ENCODE measurements around the gene CDYL.

Gene CDYL

DNA sequence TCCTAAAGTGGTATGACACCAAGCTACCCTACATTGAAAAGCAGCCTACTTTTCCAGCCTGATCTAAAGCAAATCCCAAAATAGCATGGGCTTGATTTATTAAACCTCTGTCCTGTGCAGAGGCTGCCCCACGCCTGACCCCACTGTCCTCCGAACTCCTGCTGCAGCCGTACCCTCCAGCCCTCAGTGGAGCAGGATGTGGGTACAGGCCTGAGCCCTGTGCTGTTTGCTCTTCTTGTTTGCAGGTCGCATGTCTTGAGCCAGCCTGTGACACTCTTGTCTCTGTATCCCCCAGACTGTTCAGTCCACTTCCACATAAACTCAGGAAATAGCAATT, 166.4 kb downstream of the CDYL start:
- no peaks in the 10 kb centered on the region for H3K4me1 ChIP-seq (ENCODE audit: insufficient read depth, low read length, severe bottlenecking)
- no peak overlapping the region for H3K4me2 ChIP-seq (ENCODE audit: low read length)
- TF ChIP-seq, protein P1, sequence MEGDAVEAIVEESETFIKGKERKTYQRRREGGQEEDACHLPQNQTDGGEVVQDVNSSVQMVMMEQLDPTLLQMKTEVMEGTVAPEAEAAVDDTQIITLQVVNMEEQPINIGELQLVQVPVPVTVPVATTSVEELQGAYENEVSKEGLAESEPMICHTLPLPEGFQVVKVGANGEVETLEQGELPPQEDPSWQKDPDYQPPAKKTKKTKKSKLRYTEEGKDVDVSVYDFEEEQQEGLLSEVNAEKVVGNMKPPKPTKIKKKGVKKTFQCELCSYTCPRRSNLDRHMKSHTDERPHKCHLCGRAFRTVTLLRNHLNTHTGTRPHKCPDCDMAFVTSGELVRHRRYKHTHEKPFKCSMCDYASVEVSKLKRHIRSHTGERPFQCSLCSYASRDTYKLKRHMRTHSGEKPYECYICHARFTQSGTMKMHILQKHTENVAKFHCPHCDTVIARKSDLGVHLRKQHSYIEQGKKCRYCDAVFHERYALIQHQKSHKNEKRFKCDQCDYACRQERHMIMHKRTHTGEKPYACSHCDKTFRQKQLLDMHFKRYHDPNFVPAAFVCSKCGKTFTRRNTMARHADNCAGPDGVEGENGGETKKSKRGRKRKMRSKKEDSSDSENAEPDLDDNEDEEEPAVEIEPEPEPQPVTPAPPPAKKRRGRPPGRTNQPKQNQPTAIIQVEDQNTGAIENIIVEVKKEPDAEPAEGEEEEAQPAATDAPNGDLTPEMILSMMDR (IDR thresholded peaks at IDR 0.05; ENCODE audit: low read length): no peak
- no peak for TF ChIP-seq EZH2 (IDR thresholded peaks at IDR 0.05; ENCODE audit: borderline replicate concordance, low read length)
- H3K36me3 ChIP-seq (ENCODE audit: insufficient read depth, low read length): no peaks in the 10 kb centered on the region
- H3F3A ChIP-seq (ENCODE audit: insufficient read depth, low read length): no peaks in the 10 kb centered on the region
- no peak overlapping the region for H3K27ac ChIP-seq (ENCODE audit: low read depth, low read length, poor library complexity, severe bottlenecking)
- H3K27me3 ChIP-seq (ENCODE audit: insufficient read depth, low read length): no peaks in the 10 kb centered on the region
- H3K9me3 ChIP-seq (ENCODE audit: low read length): no peaks in the 10 kb centered on the region
- no peaks in the 10 kb centered on the region for H3K79me2 ChIP-seq (ENCODE audit: insufficient read depth, low read length)
- H2AFZ ChIP-seq (ENCODE audit: low read length): no peak overlapping the region
- H3K9me2 ChIP-seq (ENCODE audit: low read depth, low read length): no peaks in the 10 kb centered on the region
- no peak overlapping the region for H3K9ac ChIP-seq (ENCODE audit: low read length)
- no peak overlapping the region for H3K4me3 ChIP-seq (ENCODE audit: low read depth, low read length, poor library complexity, severe bottlenecking)
- H4K20me1 ChIP-seq (ENCODE audit: insufficient read depth, low read length): no peaks in the 10 kb centered on the region

GRCh38 chr6:4943716-4944115, 167.5 kb downstream of the CDYL start:
- Histone ChIP-seq H3K79me2 (ENCODE audit: insufficient read depth, low read length) (no peaks in the 10 kb centered on the region), H3K36me3 (ENCODE audit: insufficient read depth, low read length) (no peaks in the 10 kb centered on the region), H2AFZ (ENCODE audit: low read length) (no peak overlapping the region), H3K4me2 (ENCODE audit: low read length) (no peak overlapping the region), H3K9me2 (ENCODE audit: low read depth, low read length) (no peaks in the 10 kb centered on the region), H4K20me1 (ENCODE audit: insufficient read depth, low read length) (no peaks in the 10 kb centered on the region), H3K4me3 (ENCODE audit: low read depth, low read length, poor library complexity, severe bottlenecking) (no peak overlapping the region), H3K4me1 (ENCODE audit: insufficient read depth, low read length, severe bottlenecking) (no peaks in the 10 kb centered on the region), H3K27me3 (ENCODE audit: insufficient read depth, low read length) (no peaks in the 10 kb centered on the region), H3F3A (ENCODE audit: insufficient read depth, low read length) (no peaks in the 10 kb centered on the region), H3K9me3 (ENCODE audit: low read length) (no peaks in the 10 kb centered on the region), H3K27ac (ENCODE audit: low read depth, low read length, poor library complexity, severe bottlenecking) (no peak overlapping the region), H3K9ac (ENCODE audit: low read length) (no peak overlapping the region)
- TF ChIP-seq EZH2 (IDR thresholded peaks at IDR 0.05; ENCODE audit: borderline replicate concordance, low read length): no peak
- TF ChIP-seq, protein P1 (IDR thresholded peaks at IDR 0.05; ENCODE audit: low read length): no peak

- H3K9me3 ChIP-seq (ENCODE audit: low read length): no peaks in the 10 kb centered on the region
- no peaks in the 10 kb centered on the region for H3K36me3 ChIP-seq (ENCODE audit: insufficient read depth, low read length)
- no peaks in the 10 kb centered on the region for H3K4me1 ChIP-seq (ENCODE audit: insufficient read depth, low read length, severe bottlenecking)
Measured at GRCh38 chr6:4944325-4944724, 168.1 kb downstream of the CDYL start.

More at GRCh38 chr6:4944325-4944724, 168.1 kb downstream of the CDYL start:
- H3K9ac ChIP-seq (ENCODE audit: low read length): no peak overlapping the region
- H3F3A ChIP-seq (ENCODE audit: insufficient read depth, low read length): no peaks in the 10 kb centered on the region
- no peak overlapping the region for H2AFZ ChIP-seq (ENCODE audit: low read length)
- no peak overlapping the region for H3K4me2 ChIP-seq (ENCODE audit: low read length)
- H3K79me2 ChIP-seq (ENCODE audit: insufficient read depth, low read length): no peaks in the 10 kb centered on the region
- no peaks in the 10 kb centered on the region for H4K20me1 ChIP-seq (ENCODE audit: insufficient read depth, low read length)
- H3K9me2 ChIP-seq (ENCODE audit: low read depth, low read length): no peaks in the 10 kb centered on the region
- TF ChIP-seq, protein P1 (IDR thresholded peaks at IDR 0.05; ENCODE audit: low read length): no peak
- no peak for TF ChIP-seq EZH2 (IDR thresholded peaks at IDR 0.05; ENCODE audit: borderline replicate concordance, low read length)
- no peak overlapping the region for H3K4me3 ChIP-seq (ENCODE audit: low read depth, low read length, poor library complexity, severe bottlenecking)
- H3K27ac ChIP-seq (ENCODE audit: low read depth, low read length, poor library complexity, severe bottlenecking): no peak overlapping the region
- no peaks in the 10 kb centered on the region for H3K27me3 ChIP-seq (ENCODE audit: insufficient read depth, low read length)
